ENCODE data around the gene PCP4. TPM values are rescaled to one million over a fixed set of nuclear protein-coding genes. Genes with fewer than 3 reads are reported as not detected.

Gene PCP4
- total RNA-seq, 1 donor from 2014 or later, result not detected

DNA sequence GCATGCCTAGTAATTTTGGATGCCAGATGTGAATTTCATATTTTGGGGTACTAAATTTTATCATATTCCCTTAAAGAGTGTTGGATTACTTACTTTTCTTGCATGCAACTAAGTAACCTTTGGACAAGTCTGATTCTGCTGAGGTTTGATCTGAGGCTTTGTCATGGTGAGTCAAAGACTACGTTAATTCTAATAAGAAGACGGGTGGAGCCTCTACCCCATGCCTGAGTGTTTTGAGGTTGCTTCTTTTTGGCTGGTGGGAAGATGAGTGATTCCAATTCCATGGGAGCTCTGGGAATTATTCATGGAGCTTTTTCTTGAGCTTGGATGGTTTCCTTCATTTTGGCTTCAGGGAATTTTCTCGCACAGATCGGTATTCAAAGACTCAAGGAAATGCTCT lies 11.6 kb upstream of the PCP4 start:
- TF ChIP-seq, protein P1, sequence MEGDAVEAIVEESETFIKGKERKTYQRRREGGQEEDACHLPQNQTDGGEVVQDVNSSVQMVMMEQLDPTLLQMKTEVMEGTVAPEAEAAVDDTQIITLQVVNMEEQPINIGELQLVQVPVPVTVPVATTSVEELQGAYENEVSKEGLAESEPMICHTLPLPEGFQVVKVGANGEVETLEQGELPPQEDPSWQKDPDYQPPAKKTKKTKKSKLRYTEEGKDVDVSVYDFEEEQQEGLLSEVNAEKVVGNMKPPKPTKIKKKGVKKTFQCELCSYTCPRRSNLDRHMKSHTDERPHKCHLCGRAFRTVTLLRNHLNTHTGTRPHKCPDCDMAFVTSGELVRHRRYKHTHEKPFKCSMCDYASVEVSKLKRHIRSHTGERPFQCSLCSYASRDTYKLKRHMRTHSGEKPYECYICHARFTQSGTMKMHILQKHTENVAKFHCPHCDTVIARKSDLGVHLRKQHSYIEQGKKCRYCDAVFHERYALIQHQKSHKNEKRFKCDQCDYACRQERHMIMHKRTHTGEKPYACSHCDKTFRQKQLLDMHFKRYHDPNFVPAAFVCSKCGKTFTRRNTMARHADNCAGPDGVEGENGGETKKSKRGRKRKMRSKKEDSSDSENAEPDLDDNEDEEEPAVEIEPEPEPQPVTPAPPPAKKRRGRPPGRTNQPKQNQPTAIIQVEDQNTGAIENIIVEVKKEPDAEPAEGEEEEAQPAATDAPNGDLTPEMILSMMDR (IDR thresholded peaks at IDR 0.05; ENCODE audit: unreplicated experiment), result no peak
- H3K27ac Mint-ChIP-seq (ENCODE audit: unreplicated experiment), result no peak overlapping the region
- H3K4me1 Mint-ChIP-seq (ENCODE audit: unreplicated experiment), result no peaks in the 10 kb centered on the region
- no peak for DNase-seq (ENCODE audit: low spot score)
- peaks cover 5% of the 10 kb centered on the region for H3K9me3 Mint-ChIP-seq (ENCODE audit: unreplicated experiment)
- H3K4me3 Mint-ChIP-seq (ENCODE audit: unreplicated experiment), result no peak overlapping the region
- H3K27me3 Mint-ChIP-seq (ENCODE audit: unreplicated experiment), result peaks cover 4% of the 10 kb centered on the region
- H3K36me3 Mint-ChIP-seq (ENCODE audit: low read depth, unreplicated experiment), result no peaks in the 10 kb centered on the region

DNA sequence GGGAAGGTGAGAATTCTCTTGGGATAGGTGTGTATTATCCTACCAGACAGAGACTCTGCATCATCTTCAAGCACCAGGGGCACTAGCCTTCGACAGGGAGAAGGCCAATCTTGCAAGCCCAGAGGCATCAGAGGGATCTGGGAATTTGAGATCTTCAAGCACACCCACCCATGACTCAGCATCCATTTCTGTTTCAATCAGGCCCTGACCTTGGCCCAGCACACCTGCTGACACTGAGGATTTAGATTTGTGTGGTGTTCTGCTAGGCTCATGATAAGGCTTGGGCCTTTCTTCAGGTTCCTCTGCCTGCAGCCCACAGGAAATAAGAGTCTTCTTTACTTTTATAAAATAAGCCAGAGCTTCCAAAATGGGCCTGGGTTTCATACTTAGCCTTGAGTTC lies 6.6 kb upstream of the PCP4 start:
- H3K27ac Mint-ChIP-seq (ENCODE audit: unreplicated experiment), result no peak overlapping the region
- no peak overlapping the region for H3K4me3 Mint-ChIP-seq (ENCODE audit: unreplicated experiment)
- TF ChIP-seq, protein P1 (IDR thresholded peaks at IDR 0.05; ENCODE audit: unreplicated experiment), result no peak
- no peaks in the 10 kb centered on the region for H3K4me1 Mint-ChIP-seq (ENCODE audit: unreplicated experiment)
- peaks cover 5% of the 10 kb centered on the region for H3K9me3 Mint-ChIP-seq (ENCODE audit: unreplicated experiment)
- DNase-seq (ENCODE audit: low spot score), result no peak
- no peaks in the 10 kb centered on the region for H3K36me3 Mint-ChIP-seq (ENCODE audit: low read depth, unreplicated experiment)
- H3K27me3 Mint-ChIP-seq (ENCODE audit: unreplicated experiment), result peaks cover 2% of the 10 kb centered on the region

DNA sequence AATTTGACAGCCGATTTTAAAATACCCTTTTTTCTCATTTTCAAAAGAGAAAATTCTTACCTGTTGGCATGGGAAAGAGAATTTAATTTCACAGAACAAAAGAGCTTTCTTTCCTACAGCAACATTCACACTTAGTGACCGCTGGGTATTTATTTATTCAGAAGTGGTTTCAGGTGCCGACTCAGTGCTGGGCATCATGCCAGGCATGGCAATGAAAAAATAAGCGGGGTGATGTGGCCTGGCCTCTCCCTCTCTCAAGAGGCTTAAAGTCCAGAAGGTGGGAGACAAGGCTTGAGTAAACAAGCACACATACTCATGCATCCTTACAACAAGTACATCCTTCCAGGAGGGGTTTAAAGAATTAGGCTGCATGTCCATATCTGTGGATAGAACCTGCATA lies 4.1 kb upstream of the PCP4 start:
- Mint-ChIP-seq H3K9me3 (ENCODE audit: unreplicated experiment) (no peaks in the 10 kb centered on the region), H3K27me3 (ENCODE audit: unreplicated experiment) (peaks cover 2% of the 10 kb centered on the region), H3K4me3 (ENCODE audit: unreplicated experiment) (no peak overlapping the region), H3K4me1 (ENCODE audit: unreplicated experiment) (no peaks in the 10 kb centered on the region), H3K27ac (ENCODE audit: unreplicated experiment) (no peak overlapping the region), H3K36me3 (ENCODE audit: low read depth, unreplicated experiment) (no peaks in the 10 kb centered on the region)
- no peak for DNase-seq (ENCODE audit: low spot score)
- TF ChIP-seq, protein P1 (IDR thresholded peaks at IDR 0.05; ENCODE audit: unreplicated experiment), result no peak

DNA sequence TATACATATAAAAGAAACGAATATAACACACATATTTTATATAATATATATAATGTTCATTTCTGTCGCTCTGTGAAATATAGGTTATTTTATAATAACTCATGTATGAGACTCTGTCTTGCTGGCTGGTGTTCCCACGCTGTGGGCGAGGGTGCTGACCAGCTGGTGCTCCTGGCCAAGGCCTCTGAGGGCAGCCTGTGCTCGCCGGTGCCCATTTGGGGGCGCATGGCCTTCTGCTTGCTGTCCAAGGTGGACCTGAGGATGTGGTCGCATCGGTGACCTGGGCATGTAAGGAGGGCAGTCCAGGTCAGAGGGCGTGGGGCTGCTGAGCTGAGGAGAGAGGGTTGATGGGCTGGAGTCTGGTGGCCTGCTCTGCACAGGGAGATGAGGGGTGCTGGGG lies 1.1 kb upstream of the PCP4 start:
- TF ChIP-seq, protein P1 (IDR thresholded peaks at IDR 0.05; ENCODE audit: unreplicated experiment), result no peak
- DNase-seq (ENCODE audit: low spot score), result no peak
- peaks cover 3% of the 10 kb centered on the region for H3K27me3 Mint-ChIP-seq (ENCODE audit: unreplicated experiment)
- H3K36me3 Mint-ChIP-seq (ENCODE audit: low read depth, unreplicated experiment), result no peaks in the 10 kb centered on the region
- no peak overlapping the region for H3K27ac Mint-ChIP-seq (ENCODE audit: unreplicated experiment)
- no peaks in the 10 kb centered on the region for H3K9me3 Mint-ChIP-seq (ENCODE audit: unreplicated experiment)
- H3K4me3 Mint-ChIP-seq (ENCODE audit: unreplicated experiment), result no peak overlapping the region
- H3K4me1 Mint-ChIP-seq (ENCODE audit: unreplicated experiment), result no peaks in the 10 kb centered on the region

DNA sequence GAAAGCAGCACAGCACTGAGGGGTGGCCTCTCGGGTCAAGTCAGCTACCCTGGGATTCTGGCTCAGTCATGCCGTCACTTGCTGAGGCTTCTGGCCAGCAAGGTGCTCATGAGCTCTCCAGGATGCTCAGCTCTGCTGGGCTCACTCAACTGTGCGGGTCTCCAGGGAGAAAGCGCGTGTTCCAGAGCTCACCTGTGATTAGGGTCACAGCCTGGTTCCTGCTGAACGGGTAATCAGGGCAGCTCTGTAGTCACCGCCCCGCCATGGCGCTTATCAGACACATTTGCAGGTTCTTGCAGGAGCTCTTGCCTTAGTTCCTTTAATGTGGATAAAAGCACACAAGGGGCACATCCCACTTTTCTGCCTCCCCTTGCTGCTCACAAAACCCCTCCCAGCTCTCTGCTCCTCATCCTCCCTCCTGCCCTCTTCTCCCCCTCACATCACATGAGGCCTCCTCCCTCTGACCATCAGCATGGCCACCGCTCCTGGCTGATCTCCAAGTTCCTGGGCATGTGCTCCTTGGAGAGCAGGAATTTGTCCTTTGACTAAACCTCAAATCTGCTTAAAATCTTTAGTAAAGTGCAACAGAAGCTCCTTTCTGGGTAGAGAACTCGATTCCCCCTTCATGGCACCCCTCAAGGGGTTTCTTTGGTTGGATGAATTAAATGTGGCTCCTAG lies 2.0 kb downstream of the PCP4 start:
- no peaks in the 10 kb centered on the region for H3K36me3 Mint-ChIP-seq (ENCODE audit: low read depth, unreplicated experiment)

More for the DNA sequence above, 2.0 kb downstream of the PCP4 start:
- H3K27ac Mint-ChIP-seq (ENCODE audit: unreplicated experiment), result no peak overlapping the region
- H3K4me3 Mint-ChIP-seq (ENCODE audit: unreplicated experiment), result no peak overlapping the region
- DNase-seq (ENCODE audit: low spot score), result no peak
- H3K27me3 Mint-ChIP-seq (ENCODE audit: unreplicated experiment), result peaks cover 3% of the 10 kb centered on the region
- no peaks in the 10 kb centered on the region for H3K4me1 Mint-ChIP-seq (ENCODE audit: unreplicated experiment)
- no peaks in the 10 kb centered on the region for H3K9me3 Mint-ChIP-seq (ENCODE audit: unreplicated experiment)
- TF ChIP-seq, protein P1 (IDR thresholded peaks at IDR 0.05; ENCODE audit: unreplicated experiment), result no peak
